Effector memory CD8-positive, alpha-beta T cell (primary cell): ENCODE measurements around the gene NR2F1.

Source experiments
- ATAC-seq: fragments of 150-1000 bp; cut with Tn5 transposase; replicated peaks from 2 replicates; pipeline ENCODE4 v1.10.0; 2021; ENCODE audit warnings: mild to moderate bottlenecking, moderate library complexity
- DNase-seq, 3 experiments: peaks; one replicate each; pipeline ENCODE4 v3.0.0; 2021
- H3K27ac Mint-ChIP-seq, 2 donors: one replicate each; pipeline ENCODE4 v1.8.0; 2022; ENCODE audit warnings: mild to moderate bottlenecking in 2 of 2, mixed read lengths in 2 of 2, moderate library complexity in 2 of 2
- H3K27me3 Mint-ChIP-seq, 2 donors: one replicate each; pipeline ENCODE4 v1.8.0; 2022; ENCODE audit warnings: mixed read lengths in 2 of 2
- H3K36me3 Mint-ChIP-seq: one replicate; pipeline ENCODE4 v1.8.0; 2022; ENCODE audit warnings: mild to moderate bottlenecking, moderate library complexity, mixed read lengths; ENCODE audit not compliant: insufficient read depth
- H3K4me1 Mint-ChIP-seq, 2 donors: one replicate each; pipeline ENCODE4 v1.8.0; 2022; ENCODE audit warnings: low read depth in 2 of 2, mixed read lengths in 2 of 2
- H3K4me3 Mint-ChIP-seq, 2 donors: one replicate each; pipeline ENCODE4 v1.8.0; 2022; ENCODE audit warnings: mild to moderate bottlenecking in 2 of 2, mixed read lengths in 2 of 2, moderate library complexity in 2 of 2
- H3K9me3 Mint-ChIP-seq, 2 donors: one replicate each; pipeline ENCODE4 v1.8.0; 2022; ENCODE audit warnings: mixed read lengths in 2 of 2

Gene NR2F1

DNA sequence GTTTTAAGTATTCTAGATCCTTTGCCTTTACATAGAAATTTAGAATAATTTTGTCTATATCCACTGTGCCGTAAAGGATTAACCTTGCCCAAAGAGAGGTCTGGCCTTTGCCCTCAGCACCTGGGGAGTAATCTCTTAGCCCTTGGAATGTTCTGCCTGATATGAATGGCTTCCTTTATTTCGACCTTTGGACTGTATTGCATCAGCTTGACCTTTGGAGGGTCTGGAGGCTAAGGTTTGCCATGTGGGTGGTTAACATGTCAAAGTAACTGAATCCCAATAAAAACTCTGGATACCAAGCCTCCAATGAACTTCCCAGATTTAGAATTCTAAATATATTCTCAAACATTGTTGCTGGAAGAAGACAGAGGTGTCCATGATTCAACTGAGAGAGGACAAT lies 54.7 kb downstream of the NR2F1 start:
- Mint-ChIP-seq H3K4me1 (peaks cover 0 to 4% of the 10 kb centered on the region in 2 donors), H3K36me3 (no peaks in the 10 kb centered on the region), H3K9me3 (no peaks in the 10 kb centered on the region), H3K27ac (no peak overlapping the region), H3K4me3 (no peak overlapping the region), H3K27me3 (no peaks in the 10 kb centered on the region)
- DNase-seq (no peak), ATAC-seq (no peak)

GRCh38 chr5:93642526-93642925 lies 59.5 kb downstream of the NR2F1 start:
- H3K27ac Mint-ChIP-seq: no peak overlapping the region
- ATAC-seq: no peak

More at GRCh38 chr5:93642526-93642925, 59.5 kb downstream of the NR2F1 start:
- H3K9me3 Mint-ChIP-seq: no peaks in the 10 kb centered on the region
- no peak for DNase-seq
- H3K36me3 Mint-ChIP-seq: no peaks in the 10 kb centered on the region
- H3K27me3 Mint-ChIP-seq: no peaks in the 10 kb centered on the region
- H3K4me1 Mint-ChIP-seq: no peaks in the 10 kb centered on the region
- H3K4me3 Mint-ChIP-seq: no peak overlapping the region
